ENCODE measurements around the gene DPYSL3. TPM values are rescaled to one million over a fixed set of nuclear protein-coding genes. Genes with fewer than 3 reads are reported as not detected.

The DPYSL3 gene
- total RNA-seq, 2 experiments from 2014 or later = 0.13 to 0.38 TPM

DNA sequence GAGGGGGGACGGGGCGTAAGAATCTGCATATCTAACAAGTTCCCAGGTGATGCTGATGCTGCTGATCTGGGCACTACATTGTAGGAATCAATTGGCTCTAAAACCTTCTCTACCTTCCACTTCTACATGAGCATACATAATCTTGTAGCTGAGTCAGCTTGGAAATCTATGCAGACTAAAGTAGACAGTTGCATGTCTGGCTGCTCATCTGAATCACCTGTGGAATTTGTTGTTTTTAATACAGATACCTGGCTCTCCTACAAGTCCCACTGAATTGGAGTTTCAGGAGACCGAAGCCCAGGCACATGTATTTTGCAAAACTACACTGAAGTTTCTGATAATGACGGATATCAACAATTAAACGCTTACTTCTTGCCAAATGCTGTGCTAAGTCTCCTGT lies 161.4 kb downstream of the DPYSL3 start:
- no peak overlapping the region for H3K27ac Mint-ChIP-seq
- no peaks in the 10 kb centered on the region for H3K27me3 Mint-ChIP-seq
- H3K4me1 Mint-ChIP-seq (ENCODE audit: low read depth) = no peaks in the 10 kb centered on the region
- intact Hi-C loops (cut with micrococcal nuclease) = no loop called here
- TF ChIP-seq, protein P1, sequence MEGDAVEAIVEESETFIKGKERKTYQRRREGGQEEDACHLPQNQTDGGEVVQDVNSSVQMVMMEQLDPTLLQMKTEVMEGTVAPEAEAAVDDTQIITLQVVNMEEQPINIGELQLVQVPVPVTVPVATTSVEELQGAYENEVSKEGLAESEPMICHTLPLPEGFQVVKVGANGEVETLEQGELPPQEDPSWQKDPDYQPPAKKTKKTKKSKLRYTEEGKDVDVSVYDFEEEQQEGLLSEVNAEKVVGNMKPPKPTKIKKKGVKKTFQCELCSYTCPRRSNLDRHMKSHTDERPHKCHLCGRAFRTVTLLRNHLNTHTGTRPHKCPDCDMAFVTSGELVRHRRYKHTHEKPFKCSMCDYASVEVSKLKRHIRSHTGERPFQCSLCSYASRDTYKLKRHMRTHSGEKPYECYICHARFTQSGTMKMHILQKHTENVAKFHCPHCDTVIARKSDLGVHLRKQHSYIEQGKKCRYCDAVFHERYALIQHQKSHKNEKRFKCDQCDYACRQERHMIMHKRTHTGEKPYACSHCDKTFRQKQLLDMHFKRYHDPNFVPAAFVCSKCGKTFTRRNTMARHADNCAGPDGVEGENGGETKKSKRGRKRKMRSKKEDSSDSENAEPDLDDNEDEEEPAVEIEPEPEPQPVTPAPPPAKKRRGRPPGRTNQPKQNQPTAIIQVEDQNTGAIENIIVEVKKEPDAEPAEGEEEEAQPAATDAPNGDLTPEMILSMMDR (IDR thresholded peaks at IDR 0.05) = no peak
- H3K36me3 Mint-ChIP-seq (ENCODE audit: low read depth) = no peaks in the 10 kb centered on the region
- no peak for DNase-seq
- H3K4me3 Mint-ChIP-seq = no peak overlapping the region
- POLR2A ChIA-PET = no interaction called here
- no peaks in the 10 kb centered on the region for H3K9me3 Mint-ChIP-seq
- CTCF ChIA-PET = no interaction called here
- ATAC-seq = no peak

DNA sequence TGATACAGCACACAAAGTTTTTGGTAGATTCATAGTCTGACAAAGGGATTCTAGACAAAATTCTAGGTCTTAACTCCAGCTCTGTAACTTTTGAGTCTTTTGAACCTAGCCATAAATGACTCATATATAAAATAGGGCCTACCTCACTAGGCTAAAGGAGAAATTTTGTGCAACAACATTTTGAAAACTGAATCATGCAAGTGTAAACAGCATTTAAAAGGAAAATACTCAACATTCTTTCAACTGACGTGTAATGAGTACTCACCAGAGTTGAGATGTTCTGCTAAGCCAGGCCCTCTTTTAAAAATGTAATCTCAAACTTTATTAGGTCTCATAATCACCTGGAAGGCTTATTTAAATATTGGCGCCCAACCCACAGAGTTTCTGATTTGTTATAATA lies 161.8 kb downstream of the DPYSL3 start:
- ChIA-PET CTCF (no interaction called here), POLR2A (no interaction called here)
- no peak overlapping the region for H3K4me3 Mint-ChIP-seq
- H3K9me3 Mint-ChIP-seq = no peaks in the 10 kb centered on the region
- DNase-seq (no peak), ATAC-seq (no peak)
- no peak overlapping the region for H3K27ac Mint-ChIP-seq
- no peaks in the 10 kb centered on the region for H3K36me3 Mint-ChIP-seq (ENCODE audit: low read depth)
- intact Hi-C loops (cut with micrococcal nuclease) = no loop called here
- H3K4me1 Mint-ChIP-seq (ENCODE audit: low read depth) = no peaks in the 10 kb centered on the region
- TF ChIP-seq, protein P1 (IDR thresholded peaks at IDR 0.05) = no peak
- H3K27me3 Mint-ChIP-seq = no peaks in the 10 kb centered on the region

DNA sequence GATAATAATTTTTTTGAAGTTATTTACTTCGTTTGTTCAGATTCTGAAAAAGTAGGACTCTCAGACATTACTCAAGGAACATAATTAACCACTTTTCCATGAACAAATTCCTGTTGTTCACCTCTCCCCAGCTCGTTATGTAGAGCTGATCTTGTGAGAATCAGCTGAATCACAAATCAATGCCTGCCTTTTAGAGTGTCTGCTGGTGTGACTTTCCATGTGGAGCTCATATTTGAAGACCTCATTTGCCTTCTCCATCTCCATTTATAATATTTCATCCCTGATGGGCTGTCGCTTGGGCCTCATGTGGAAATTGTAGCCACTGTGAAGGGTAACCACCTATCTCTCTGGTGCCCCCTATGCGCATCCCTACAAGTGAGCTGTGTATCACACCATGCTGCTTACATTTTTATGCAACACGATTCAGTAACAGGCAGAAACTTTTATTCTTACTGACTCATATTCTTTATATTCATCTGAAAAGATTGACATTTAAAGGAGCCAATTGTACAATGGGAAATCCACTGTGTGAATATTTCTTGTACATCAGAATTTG lies 163.8 kb downstream of the DPYSL3 start:
- Mint-ChIP-seq H3K27ac (no peak overlapping the region), H3K36me3 (ENCODE audit: low read depth) (no peaks in the 10 kb centered on the region), H3K27me3 (no peaks in the 10 kb centered on the region), H3K4me3 (no peak overlapping the region), H3K4me1 (ENCODE audit: low read depth) (no peaks in the 10 kb centered on the region), H3K9me3 (no peaks in the 10 kb centered on the region)
- no peak for ATAC-seq
- TF ChIP-seq, protein P1 (IDR thresholded peaks at IDR 0.05) = no peak
- intact Hi-C loops (cut with micrococcal nuclease) = no loop called here
- CTCF ChIA-PET = no interaction called here
- POLR2A ChIA-PET = interaction anchor here (0.7 kb wide), 1 partner anchor 1053 kb away, joined by 3 read pairs; no protein-coding TSS in a partner anchor
- no peak for DNase-seq

DNA sequence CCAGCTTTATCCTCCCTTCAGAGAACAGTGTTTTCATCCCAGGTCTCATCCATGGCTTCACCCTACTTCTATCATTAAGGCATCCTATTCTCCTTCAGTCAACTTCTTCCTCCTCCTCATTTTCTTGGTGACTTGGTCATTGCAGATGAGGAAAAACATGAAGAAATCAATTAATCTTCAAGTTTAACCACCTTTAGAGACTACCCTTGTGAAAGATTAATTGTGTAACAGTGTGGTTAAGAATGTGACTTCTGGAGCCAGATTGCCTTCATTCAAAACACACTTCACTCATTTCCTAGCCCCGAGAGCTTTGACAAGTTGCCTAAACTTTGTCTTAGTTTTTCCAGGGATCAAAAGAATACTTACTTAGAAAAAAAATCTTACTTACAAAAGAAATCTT lies 165.0 kb downstream of the DPYSL3 start:
- TF ChIP-seq, protein P1 (IDR thresholded peaks at IDR 0.05) = no peak
- intact Hi-C loops (cut with micrococcal nuclease) = no loop called here
- Mint-ChIP-seq H3K36me3 (ENCODE audit: low read depth) (no peaks in the 10 kb centered on the region), H3K27me3 (no peaks in the 10 kb centered on the region), H3K4me1 (ENCODE audit: low read depth) (no peaks in the 10 kb centered on the region), H3K9me3 (no peaks in the 10 kb centered on the region), H3K27ac (no peak overlapping the region), H3K4me3 (no peak overlapping the region)
- POLR2A ChIA-PET = no interaction called here
- DNase-seq (no peak), ATAC-seq (no peak)
- CTCF ChIA-PET = interaction anchor here (0.6 kb wide), 1 partner anchor 145 kb away, joined by 3 read pairs; no protein-coding TSS in a partner anchor

- intact Hi-C loops (cut with micrococcal nuclease) = no loop called here
- H3K27me3 Mint-ChIP-seq = no peaks in the 10 kb centered on the region
- no peak overlapping the region for H3K27ac Mint-ChIP-seq
- TF ChIP-seq, protein P1 (IDR thresholded peaks at IDR 0.05) = no peak
- ATAC-seq (no peak), DNase-seq (no peak)
- POLR2A ChIA-PET = no interaction called here
- no peaks in the 10 kb centered on the region for H3K4me1 Mint-ChIP-seq (ENCODE audit: low read depth)
- peaks cover 2% of the 10 kb centered on the region for H3K9me3 Mint-ChIP-seq
- CTCF ChIA-PET = no interaction called here
- H3K4me3 Mint-ChIP-seq = no peak overlapping the region
- no peaks in the 10 kb centered on the region for H3K36me3 Mint-ChIP-seq (ENCODE audit: low read depth)
These were observed 168.5 kb downstream of the DPYSL3 start for GRCh38 chr5:147341345-147341744.
